ENCODE results near the gene PNLIP.

PNLIP gene

DNA sequence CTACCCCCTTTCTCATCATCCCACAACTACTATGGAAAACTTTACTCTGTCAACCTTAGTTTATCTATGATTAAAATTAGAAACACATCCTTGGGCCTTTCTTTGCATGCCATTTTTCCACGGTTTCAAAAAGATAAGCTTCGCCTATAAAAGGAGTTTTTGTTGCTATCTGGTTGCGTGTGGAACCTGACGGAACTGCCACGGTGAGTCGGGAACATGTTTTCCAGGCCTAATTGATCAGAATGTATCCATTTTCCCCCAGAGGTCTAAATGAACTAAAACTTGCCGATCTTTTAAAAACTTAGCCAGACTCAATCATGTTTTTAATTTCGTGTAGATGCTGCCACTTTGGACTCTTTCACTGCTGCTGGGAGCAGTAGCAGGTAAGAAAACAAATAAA lies at the start of gene PNLIP:
TSS of gene PNLIP (plus strand) at position 176 of the 400 bp plus-strand sequence. CDS start at position 338, 162 bp downstream.
- no peak for DNase-seq (ENCODE audit: low read depth, low spot score)

DNA sequence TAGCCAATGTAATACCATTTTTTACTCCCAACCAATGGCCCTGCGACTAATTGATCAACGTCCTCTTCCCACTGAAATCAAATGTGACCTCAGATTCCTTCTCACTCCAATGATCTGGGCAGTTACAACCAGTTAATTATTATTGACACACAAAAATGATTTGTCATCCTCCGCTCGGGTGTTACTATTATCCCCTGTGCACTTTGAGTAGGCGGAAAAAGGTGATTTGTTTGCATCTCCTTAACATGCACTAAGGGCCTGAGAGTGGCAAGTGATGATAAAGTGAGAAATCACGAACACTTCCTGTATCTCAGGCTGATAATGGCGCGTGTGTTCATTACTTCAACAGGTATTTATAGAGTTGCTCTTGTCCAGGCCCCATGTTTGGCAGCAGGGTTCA lies 40.9 kb upstream of the PNLIP start:
- DNase-seq (ENCODE audit: low read depth, low spot score), result no peak

DNA sequence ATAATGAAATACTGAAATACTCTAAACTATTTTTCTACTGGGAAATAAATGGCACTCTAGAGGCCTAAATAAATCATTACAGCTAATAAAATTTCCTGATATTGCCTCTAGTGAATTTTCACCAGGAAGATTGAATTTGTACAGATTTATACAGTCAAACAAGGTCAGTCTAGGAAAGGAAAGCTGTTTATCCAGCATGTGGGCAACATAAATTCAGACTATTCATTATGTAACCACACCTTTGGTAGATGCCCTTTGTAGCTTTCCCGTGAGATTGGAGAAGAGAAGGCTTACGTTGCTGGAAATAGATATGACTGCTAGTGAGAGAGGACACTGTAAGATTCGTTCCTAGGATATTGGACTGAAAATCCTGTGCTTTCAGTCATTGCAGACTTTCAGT lies 35.2 kb upstream of the PNLIP start:
- no peak for DNase-seq (ENCODE audit: low read depth, low spot score)

DNA sequence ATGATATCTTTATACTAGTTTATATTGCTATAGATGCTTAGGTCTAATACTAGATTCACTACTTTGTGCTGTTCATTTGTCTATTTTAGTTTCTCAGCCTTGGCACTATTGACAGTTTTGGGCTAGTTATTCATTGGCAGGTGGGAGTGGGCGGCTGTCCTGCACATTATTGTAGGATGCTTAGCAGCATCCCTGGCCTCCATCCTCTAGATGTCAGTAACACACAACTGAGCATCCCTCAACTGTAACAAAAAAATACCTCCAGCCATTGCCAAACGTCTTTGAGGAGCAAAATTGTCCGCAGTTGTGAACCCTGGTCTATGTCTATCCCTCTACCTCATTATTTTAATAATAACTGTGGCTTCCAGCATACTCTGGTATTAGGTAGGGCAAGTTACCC lies 34.4 kb upstream of the PNLIP start:
- no peak for DNase-seq (ENCODE audit: low read depth, low spot score)

DNA sequence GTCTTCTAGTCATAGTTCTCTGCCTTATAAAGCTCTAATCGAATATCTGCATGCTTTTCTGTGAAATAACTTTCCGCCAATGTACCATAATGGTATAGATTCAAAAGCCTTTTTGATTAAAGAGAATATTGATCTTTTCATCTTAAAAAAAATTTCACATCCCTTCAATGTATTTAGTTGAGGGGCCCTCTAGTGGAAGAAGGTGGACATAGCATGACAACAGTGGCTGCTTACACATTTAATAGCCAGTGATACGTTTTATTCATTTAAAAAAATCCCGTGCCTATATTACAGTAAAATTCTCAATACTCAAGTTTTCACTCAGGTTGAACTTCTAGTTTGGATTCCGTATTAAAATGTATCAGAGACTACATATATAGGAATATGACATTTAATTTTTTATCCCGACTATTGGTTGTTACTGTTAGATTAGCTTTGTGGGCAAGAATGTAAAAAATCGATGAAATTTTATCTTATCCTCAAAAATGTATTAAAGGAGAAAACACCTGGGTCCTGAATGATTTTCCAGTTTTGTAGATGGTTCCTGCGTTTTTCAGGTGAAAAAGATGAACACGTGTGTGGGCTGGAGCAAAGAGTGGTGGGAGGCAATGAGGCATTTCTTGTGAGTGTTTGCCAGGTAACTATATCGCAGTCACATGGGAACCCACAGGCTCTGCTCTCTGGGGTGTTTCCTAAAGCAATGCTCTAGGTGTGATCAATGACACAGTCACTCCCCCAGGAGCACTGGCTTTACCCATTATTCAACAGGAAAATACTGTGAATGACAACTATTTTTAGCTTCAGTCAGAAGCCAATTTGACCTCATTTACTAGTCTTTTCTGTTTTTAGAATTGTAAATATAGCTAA lies 24.1 kb upstream of the PNLIP start:
- no peak for DNase-seq (ENCODE audit: low read depth, low spot score)

DNA sequence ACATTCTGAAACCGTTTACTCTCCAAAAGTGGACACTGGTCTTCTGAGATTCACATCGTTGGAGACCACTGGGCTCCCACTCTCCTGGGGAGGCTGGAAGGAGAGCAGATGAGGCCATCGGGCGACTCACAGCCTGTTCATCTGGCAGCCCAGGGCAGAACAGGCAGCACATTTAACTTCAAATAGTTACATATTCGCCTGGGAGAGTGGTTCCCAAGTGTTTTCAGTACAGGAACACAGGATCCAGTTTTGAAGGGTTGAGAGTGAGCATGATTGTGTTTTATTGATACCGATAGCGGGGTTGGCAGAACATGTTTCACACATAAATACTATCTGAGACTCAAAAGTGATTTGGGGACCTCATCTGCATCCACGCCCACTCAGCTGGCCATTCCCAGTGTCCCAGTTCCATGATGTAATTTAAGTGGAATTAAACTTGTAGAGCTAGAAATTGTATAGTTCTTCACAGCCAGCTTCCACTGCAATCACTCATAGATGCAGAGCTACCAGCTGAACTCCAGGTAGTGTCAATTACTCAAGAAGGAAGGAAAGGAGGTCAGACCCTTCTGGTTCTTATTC lies 22.8 kb upstream of the PNLIP start:
- DNase-seq (ENCODE audit: low read depth, low spot score), result no peak

DNA sequence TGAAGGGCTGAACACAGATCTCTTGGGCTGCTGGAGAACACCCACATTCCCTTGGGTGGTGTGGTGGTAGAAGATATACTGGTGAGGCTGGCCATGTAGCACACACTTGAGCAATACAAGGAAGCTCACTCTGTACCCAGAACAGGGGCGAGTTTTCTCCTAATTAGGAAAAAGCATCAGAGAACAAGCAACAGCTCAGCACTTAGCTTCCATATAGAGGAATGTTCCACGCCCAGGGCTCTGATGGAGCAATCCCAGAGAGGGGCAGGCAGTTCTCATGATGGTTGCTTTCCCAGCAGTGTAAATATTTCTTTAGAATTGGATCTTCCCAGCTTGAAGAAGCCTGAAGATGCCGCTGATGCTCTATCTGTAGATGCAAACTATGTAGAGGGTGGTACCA lies 21.0 kb upstream of the PNLIP start:
- no peak for DNase-seq (ENCODE audit: low read depth, low spot score)

DNA sequence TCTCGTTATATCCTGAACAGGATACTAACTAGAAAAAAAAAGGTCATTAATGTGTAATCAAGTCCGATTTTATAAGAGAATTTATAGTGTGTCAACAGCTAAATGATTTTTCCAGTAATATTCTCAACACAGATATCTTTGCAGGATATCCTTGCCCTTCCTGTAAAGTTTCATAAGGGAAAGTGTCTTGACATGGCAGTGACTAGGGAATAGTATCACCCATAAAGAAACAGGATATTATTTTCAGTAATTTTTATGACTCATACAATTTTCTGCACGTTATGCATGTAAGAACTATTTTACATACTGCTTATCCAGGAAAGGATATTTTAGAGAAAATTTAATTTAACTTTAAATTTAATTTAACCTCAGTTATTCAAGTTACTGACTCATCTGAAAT lies 19.5 kb upstream of the PNLIP start:
- DNase-seq (ENCODE audit: low read depth, low spot score), result no peak

DNA sequence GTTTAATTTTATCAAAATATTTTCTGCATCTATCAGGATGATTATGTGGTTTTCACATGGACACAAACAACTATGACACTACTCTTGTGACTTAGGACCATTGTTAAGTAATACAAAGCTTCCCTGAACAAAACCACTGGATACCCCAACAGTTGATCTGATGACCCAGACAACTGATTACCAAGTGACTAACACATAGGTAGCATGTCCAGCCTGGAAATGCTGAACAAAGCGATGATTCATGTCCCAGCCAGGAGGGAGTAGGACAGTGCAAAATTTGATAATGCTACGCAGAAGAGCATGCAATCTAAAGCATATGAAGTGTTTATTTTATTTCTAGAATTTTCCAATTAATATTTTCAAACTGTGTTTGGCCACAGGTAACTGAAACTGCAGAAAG lies 8.9 kb upstream of the PNLIP start:
- DNase-seq (ENCODE audit: low read depth, low spot score), result no peak

DNA sequence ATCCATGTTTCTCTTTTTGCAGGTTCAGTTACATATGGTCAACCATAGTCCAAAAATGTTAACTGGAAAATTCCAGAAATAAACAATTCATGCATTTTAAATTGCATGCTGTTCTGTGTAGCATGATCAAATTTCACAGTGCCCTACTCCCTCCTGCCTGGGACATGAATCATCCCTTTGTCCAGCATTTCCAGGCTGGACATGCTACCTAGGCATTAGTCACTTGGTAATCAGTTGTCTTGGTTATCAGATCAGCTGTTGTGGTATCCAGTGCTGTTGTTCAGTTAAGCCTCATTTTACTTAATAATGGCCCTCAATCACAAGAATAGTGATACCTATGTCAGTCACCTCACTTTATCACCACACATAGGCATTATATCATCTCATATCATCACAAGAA lies 7.3 kb upstream of the PNLIP start:
- no peak for DNase-seq (ENCODE audit: low read depth, low spot score)

DNA sequence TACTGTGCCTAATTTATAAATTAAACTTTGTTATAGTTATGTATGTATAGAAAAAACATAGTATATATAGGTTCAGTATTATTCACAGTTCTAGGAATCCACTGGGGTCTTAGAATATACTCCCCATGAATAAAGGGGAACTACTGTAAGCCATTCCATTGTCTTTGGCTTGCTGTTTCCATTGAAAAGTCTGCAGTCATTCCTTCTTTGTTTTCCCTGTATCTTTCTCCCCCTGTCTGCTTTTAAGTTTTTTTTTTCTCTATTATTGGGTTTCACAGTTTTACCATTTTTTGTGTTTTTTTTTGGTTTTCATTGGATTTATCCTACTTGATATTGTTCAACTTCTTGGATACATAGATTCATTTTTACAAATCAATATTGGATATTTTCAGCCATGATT lies 6.7 kb upstream of the PNLIP start:
- no peak for DNase-seq (ENCODE audit: low read depth, low spot score)

DNA sequence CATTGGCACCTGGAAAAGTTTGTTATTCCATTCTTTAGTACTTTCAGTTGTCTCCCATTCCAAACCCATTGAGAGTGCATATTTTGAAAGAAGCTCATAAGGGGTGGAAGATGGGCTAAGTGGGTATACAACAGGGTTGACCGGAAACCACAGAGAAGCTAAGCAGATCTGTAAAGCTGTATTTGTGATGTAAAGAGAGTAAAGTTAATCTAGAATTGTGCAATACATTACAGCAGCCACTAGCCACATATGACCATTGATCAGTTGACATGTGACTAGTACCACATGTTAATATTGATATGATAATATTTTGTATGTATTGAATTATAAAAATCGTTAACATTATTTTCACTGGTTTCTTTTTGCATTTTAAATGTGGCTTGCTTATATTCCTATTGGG lies 4.9 kb upstream of the PNLIP start:
- DNase-seq (ENCODE audit: low read depth, low spot score), result no peak

DNA sequence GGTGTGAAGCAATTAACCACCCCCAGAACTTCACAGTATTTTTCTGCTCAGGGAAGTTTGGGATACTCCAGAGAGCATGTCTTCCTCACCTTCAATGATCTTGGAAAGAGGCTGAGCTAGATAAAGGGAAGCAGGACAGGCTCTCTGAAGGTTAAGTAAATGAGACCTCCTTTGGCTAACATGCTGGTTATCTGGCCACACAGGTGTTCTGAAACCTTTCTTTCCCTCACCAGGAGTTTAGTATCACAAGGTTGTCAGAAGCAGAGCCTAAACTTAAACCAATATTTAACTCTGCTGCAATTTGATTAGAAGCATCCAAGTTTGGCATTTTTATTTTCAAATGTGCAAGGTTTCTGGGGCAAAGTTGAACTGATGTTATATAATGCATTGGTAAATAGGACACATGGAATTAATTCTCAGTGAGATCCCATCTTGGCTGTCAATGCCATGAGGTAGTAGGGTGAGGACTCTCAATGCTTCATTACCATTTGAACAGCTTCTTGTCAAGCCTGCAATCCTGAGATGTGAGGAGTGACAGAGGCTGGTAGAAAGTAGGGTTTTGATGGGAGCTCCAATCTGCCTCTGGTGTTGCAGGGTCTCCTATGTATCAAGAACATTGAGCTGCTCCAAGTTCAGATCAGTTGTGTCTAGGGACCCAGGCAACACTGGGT lies 3.6 kb upstream of the PNLIP start:
- DNase-seq (ENCODE audit: low read depth, low spot score), result no peak

DNA sequence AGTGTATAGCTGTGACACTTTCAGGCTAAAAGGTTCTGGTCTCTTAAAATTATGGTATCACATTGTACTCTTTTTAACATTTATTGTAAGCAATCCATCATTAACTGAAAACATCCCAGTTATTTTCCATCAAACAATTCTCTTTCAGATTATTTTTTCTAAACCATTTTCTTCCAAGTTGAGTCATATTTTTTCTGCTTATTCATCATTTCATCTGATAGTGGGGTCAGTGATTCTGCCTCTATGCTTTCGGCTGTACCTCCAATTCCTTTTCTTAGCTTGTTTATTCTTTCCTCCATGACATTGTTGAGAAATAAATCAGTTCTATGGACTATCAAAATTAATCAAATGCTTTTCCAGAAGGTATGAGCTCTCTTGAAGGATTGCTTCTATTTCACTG lies 609 bp upstream of the PNLIP start:
- no peak for DNase-seq (ENCODE audit: low read depth, low spot score)

DNA sequence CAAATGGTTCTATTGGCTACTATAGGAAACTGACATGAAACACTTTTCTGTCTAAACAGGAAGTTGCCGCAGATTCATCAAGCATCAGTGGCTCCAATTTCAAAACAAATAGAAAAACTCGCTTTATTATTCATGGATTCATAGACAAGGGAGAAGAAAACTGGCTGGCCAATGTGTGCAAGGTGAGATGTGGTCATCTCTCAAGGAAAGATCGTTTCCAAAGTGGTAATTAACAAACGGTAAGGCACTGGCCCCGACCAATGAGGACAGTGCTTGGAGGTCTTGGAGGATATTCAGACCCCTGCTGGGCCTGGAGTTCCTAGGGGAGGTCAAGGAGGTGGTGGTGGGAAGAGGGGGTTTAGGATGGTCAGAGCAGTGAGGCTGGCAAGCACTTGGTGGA lies 2.6 kb downstream of the PNLIP start:
- no peak for DNase-seq (ENCODE audit: low read depth, low spot score)

DNA sequence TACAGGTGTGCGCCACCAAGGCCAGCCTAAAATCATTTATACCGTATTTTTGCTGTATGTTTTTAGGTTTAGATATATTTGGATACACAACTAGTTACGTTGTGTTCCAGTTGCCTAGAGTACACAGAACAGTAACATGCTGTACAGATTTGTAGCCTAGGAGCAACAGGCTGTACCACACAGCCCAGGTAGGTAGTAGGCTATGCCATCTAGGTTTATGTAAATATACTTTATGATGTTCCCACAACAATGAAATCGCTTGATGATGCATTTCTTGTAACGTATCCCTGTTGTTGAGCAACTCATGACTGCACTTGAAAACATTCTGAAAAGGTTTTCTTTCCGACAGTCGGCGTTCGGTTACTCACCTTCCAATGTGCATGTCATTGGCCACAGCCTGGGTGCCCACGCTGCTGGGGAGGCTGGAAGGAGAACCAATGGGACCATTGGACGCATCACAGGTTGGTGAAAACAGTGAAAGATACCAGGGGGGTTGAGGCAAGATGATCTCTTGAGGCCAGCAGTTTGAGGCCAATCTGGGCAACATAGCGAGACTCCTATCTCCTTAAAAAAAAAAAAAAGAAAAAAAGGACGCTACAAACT lies 7.7 kb downstream of the PNLIP start:
- no peak for DNase-seq (ENCODE audit: low read depth, low spot score)

DNA sequence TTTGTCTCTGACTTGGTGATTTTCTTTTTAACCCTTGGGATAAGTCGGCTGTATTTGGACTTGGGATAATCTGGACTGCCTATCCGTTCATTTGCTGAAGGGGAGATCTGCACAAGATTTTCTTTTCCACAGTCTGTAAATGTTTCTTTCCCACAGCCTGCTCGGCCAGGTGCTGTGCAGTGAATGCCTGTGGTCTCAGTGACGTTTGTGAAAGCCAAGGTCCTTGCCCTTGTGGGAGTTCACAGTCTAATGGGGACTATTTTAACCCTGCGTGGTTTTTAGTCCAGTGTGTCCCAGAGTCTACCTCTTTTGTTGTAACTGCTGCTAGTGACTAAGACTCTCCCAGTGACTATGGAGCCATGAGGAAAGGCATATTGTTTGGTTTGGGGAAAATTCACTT lies 8.9 kb downstream of the PNLIP start:
- no peak for DNase-seq (ENCODE audit: low read depth, low spot score)

DNA sequence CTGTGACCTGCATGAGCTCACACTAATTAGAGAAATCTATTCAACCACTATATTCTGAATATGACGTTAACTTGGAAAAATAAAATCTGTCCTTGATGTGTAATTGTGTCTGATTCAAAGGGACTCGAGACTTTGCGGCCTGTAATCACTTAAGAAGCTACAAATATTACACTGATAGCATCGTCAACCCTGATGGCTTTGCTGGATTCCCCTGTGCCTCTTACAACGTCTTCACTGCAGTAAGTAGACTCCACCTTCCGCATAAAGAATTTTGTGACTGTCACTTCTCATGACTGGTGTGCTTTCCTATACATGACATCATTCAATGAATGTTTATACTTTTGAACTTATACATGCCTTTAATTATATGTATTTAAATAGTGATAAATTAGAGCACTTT lies 10.1 kb downstream of the PNLIP start:
- no peak for DNase-seq (ENCODE audit: low read depth, low spot score)

DNA sequence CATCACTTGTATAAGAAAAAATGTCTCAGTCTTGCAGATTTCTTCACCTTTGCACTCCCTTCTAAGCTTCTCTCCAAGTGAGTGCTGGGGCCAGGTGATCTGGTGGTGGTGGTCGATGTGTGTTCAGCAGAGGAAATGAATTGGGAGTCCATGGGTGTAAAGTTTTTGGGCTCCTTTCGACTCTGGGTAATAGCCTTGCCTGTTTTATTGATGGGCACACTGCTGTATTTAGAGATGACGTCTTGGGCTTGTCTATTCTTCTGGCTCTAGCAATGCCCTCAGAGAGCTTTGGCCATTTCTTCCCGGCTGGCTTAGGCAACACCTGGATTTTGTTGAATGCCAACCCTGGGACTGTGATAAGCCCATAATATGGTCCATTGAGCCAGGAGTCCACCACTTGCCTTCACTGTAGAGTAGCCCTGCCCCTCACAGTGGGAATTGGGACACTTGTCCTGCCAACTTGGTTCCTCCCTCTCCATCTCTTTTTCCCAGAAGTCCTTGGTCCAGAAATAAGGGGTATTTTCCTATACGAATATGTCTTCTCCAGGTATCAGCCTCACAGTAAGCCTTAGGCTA lies 11.7 kb downstream of the PNLIP start:
- DNase-seq (ENCODE audit: low read depth, low spot score), result no peak

DNA sequence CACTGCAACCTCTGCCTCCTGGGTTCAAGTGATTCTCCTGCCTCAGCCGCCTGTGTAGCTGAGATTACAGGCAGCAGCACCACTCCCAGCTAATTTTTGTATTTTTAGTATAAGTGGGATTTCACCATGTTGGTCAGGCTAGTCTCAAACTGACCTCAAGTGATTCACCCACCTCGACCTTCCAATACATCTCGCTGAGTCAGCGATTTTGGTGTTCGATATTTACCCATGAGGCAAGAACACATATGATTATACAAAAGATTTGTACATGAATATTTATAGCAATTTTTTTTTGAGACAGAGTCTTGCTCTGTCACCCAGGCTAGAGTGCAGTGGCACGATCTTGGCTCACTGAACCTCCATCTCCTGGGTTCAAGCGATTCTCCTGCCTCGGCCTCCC lies 19.8 kb downstream of the PNLIP start:
- DNase-seq (ENCODE audit: low read depth, low spot score), result no peak

DNA sequence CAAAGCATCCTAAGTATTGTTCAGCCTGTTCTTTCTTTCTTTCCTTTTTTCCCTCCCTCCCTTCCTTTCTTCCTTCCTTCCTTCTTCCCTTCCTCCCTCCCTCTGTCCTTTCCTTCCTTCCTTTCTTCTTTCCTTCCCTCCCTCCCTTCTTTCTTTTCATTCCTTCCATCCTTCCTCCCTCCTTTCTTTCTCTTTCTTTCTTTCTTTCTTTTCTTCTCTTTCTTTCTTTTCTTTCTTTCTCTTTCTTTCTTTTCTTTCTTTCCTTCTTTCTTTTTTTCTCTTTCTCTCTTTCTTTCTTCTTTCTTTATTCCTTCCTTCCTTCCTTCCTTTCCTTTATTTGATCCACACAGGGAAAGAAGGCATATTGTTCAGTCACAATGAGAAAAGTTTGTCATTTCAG lies 21.2 kb downstream of the PNLIP start:
- DNase-seq (ENCODE audit: low read depth, low spot score), result no peak

DNA sequence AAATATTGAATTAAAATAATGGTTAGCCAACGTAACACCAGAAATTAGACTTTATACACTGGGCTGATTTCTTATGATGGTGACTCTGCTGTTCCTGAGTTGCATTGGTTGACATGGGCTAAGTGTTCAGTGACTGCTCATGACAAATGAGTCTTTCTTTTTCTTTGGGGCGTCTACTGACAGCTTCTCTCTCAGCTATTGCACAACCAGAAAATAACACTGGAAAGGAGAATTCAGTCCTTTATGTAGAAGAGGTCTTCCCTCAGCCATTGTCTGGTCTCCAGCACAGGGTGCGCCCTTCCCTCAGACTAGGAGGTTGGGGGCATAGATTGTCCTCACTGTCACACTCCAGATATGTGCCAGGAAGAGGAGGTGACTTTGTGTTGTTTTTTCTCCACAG lies 21.6 kb downstream of the PNLIP start:
- DNase-seq (ENCODE audit: low read depth, low spot score), result no peak
